Measurements from ENCODE around the gene ANO7.

Gene ANO7

DNA sequence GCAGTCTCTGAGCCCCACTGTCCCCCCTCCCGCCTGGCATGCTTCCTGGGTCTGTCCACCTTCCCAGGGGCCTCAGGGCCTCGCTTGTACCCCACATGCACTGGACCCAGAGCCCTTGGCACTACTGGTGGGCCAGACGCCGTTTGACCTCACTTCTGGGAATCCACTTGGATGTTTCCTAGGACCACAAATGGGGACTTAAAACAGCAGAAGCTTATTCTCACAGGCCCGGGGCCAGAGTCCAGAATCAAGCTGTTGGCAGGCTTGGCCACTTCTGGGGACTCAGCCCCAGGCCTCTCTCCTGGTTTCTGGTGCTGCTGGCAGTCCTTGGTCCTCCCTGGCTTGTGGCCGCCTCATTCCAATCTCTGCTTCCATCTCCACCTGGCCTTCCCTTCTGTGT is 19.6 kb downstream of the ANO7 start:
- no peak for DNase-seq (ENCODE audit: low read depth in 2 of 2)

DNA sequence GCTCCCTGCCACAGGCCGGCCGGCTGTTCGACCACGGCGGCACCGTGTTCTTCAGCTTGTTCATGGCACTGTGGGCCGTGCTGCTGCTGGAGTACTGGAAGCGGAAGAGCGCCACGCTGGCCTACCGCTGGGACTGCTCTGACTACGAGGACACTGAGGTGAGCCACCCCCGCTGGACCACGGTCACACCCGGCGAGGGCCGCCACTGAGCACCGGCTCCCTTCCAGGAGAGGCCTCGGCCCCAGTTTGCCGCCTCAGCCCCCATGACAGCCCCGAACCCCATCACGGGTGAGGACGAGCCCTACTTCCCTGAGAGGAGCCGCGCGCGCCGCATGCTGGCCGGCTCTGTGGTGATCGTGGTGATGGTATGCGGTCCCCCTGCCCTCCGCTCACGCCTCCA is 20.8 kb downstream of the ANO7 start:
- DNase-seq (ENCODE audit: low read depth in 2 of 2) = no peak

DNA sequence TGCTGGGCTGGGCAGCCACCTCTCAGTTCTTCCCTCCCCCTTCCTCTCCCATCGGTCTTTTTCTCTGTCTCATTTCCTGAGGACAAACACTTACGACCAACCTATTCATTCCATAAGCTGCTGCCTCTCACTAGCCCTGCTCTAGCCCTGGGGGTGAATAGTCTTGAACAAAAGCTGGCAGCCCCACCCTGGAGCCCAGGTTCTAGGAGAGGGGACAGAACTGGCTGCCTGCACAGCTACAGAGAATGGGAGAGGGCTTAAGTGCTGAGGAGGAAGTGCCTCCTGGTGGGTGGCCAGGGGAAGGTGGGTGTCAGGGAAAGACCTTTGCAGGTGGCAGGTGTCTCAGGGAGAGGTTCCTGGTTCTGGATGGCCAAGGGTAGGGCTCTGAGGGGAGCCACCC is 22.8 kb downstream of the ANO7 start:
- DNase-seq (ENCODE audit: low read depth in 2 of 2) = no peak

DNA sequence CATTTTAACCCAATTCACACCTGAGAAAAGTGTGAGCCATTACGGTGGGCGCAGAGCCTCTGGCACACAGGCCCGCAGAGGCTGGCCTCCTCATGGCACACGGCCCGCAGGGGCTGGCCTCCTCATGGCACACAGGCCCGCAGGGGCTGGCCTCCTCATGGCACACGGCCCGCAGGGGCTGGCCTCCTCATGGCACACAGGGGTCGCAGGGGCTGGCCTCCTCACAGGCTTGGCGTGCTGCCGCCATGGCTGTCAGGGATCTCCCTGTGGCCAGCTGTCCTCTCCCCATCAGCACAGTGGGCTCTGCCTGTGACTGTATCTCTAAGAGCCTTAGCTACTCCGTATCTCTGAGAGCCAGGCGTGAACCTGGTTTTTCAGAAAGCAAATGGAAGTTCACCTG is 24.6 kb downstream of the ANO7 start:
- no peak for DNase-seq (ENCODE audit: low read depth in 2 of 2)

DNA sequence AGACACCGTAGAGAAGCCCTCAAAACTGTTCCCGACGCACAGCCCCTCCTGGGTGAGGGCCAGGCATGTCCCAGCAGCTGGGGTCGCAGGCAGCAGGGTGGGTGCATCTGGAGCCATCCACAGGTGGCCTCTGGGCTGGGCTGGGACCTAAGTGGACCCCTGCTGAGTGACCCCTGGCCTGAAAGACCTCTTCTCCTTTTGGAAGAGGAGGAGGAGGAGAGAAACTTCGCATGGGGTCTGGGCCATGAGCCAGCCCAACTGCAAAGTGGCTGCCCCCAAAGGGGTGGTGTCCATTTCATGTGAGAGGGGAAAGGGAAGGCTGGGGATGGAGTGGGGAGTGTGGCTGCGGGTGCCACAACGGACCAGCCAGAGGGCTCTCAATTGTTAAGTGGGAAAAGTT is 25.1 kb downstream of the ANO7 start:
- no peak for DNase-seq (ENCODE audit: low read depth in 2 of 2)

DNA sequence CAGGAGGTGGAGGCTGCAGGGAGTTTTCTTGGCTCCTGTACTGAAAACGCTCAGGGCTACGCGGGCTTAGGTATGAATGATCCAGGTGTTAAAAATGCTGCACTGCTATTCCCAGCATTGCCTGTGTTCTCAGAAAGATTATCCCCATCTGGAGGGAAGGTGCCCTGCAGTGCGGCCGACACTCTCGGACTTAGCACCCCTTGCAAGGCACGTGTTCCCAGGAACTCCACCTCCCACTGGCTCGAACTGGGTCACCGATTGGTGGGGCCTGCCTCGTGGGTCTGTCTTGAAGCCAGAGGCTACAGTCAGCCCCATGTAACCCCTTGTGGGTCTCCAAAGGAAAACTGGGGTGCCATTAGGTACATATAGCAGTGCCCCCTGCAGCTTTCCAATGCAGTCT is 25.7 kb downstream of the ANO7 start:
- DNase-seq (ENCODE audit: low read depth in 2 of 2) = no peak

DNA sequence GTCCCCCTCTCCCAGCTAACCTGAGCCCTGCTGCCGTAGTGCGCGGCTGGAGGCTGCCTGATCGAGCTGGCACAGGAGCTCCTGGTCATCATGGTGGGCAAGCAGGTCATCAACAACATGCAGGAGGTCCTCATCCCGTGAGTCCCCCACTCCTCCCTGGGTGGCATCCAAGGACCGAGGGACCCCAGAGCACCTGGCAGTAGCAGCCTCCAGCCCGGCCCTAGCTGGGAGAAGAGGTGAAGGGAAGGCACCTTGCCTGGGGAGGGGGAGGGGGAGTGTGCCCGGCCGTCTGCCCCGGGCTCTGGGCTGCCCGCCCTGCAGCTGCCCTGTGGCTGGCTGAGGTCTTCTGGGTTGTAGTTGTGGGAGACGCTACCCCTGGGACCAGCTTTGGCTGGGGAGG is 26.3 kb downstream of the ANO7 start:
- DNase-seq (ENCODE audit: low read depth in 2 of 2) = no peak

DNA sequence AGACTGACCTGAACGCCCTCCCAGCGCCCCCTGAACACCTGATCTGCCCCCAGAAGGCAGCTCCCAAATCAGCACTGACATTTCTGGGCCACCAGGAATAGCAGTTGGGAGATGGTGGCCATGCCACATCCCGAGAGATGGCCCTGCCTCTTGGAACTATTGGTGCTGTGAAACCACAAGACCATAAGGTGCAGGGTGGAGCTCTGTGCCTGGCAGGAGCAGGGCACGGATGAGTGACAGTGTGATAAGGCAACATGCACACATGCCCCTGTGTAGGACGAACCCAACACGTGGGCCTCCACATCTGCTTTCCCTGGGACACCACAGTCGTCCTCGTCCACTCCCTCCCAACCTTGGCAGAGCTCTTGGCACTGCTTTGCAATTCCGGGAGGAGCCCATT is 26.9 kb downstream of the ANO7 start:
- no peak for DNase-seq (ENCODE audit: low read depth in 2 of 2)

DNA sequence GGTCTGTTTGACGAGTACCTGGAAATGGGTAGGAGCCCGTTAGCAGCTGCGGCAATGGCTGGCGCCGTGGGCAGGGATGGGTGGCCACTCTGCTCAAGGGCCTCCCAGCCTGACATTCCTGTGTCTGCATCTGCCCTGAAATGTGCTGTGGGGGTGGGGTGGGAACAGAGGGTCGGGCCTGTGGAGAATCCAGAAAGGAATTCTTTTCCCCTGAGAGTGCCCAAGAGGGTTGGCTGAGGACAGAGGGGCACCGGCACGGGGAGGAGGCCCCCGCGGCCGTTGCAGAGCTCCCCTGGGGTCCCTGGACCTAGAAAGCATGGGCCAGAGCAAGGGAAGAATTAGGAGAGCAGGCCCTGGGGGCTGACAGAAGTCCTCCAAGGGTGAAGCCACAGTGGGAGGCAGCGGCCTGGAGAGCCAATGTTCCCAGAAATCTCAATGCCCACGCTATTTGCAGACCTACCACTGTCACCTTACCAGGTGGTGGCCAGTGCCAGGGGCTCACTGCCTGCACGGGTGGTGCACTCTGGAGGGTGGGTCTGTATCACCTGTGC is 27.8 kb downstream of the ANO7 start:
- no peak for DNase-seq (ENCODE audit: low read depth in 2 of 2)

DNA sequence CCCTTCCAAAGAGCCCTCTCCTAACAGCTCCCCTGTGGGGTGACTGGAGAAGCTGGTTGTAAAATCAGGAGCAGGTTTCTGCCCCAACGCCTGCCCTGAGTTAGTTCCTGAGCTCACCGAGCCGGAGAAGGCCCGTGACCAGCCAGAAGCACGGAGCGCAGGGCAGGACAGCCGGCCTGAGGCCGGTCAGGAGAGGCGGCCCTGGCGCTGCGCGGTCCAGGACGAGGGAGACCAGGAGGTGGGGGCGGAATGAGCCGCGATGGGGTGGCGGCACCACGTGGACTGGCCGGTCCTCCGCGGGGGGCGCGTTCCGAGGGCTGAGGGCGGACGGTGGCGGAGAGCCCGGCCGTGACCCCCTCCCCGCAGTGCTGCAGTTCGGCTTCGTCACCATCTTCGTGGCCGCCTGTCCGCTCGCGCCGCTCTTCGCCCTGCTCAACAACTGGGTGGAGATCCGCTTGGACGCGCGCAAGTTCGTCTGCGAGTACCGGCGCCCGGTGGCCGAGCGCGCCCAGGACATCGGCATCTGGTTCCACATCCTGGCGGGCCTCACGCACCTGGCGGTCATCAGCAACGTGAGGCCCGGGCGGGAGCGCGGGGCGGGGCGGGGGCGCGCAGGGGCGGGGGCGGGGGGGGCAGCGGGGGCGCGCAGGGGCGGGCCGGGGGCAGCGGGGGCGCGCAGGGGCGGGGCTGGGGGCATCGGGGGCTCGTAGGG is 29.0 kb downstream of the ANO7 start:
- no peak for DNase-seq (ENCODE audit: low read depth in 2 of 2)

DNA sequence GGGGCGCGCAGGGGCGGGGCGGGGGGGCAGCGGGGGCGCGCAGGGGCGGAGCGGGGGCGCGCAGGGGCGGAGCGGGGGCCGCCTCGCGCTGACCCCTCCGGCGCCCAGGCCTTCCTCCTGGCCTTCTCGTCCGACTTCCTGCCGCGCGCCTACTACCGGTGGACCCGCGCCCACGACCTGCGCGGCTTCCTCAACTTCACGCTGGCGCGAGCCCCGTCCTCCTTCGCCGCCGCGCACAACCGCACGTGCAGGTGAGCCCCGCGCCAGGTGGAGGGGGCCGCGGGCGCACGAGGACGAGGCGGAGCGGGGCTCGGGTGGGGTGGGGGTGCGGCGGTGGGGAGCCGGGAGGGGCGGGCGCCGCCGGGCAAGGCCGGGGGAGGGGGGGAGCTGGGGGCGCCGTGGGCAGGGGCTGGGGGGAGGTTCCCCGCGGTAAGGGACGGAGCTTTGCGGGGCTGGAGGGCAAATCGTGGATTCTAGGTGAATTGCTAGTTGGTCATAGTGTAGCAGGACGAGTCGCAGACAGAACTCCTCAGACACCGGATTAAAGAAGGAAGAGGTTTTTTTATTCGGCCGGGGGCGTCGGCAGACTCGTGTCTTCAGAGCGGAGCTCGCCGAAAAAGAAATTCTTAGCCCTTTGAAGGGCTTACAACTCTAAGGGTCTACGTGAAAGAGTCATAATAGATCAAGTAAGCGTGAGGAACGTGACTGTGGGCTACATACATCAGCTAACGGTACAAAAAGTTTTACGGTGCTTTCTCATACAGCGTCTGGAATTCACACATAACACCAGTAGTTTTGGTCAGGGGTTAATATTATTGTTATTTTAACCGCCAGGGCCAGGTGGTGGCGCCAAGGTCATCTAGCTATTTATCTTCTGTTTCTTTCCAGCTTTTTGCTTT is 29.9 kb downstream of the ANO7 start:
- DNase-seq (ENCODE audit: low read depth in 2 of 2) = peak in 1 of 2 donors; percentile 18

DNA sequence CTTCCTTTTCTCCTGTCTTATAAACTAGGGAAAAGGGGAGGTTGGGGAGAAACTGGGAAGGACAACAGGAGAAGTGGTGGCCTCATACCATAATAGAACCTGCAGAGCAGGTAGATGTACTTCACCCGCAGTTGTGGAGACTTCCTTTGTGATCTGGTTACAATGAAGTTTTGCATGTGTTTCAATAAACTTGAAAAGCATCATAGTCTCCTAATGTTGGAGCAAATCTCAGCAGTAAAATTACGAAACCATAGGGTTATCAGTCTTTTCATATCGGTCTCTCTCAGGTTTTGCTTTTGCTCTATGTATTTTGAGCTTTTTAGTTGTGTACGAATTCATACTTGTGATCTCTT is 30.5 kb downstream of the ANO7 start:
- no peak for DNase-seq (ENCODE audit: low read depth in 2 of 2)

DNA sequence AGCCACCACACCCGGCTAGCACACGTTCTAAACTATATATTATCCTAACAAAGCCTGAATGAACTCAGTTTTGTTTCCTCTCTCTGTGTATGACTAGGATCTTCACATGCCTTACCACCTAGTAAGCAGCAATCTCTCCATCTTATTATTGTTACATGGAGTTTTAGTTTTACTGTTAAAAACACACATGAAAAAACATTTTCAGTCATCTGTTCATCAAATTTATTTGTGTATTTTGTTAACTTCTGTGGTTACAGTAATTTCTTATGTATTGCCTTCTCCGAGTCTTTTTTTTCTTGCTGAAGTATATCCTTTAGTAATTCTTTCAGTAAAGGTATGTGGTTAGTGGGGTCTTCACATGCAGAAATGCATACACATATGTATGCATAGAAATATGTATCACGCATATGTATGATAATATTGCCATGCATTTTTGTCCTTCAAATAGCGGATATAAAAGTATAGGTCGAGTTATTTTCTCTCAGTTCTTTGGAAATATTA is 31.4 kb downstream of the ANO7 start:
- no peak for DNase-seq (ENCODE audit: low read depth in 2 of 2)

DNA sequence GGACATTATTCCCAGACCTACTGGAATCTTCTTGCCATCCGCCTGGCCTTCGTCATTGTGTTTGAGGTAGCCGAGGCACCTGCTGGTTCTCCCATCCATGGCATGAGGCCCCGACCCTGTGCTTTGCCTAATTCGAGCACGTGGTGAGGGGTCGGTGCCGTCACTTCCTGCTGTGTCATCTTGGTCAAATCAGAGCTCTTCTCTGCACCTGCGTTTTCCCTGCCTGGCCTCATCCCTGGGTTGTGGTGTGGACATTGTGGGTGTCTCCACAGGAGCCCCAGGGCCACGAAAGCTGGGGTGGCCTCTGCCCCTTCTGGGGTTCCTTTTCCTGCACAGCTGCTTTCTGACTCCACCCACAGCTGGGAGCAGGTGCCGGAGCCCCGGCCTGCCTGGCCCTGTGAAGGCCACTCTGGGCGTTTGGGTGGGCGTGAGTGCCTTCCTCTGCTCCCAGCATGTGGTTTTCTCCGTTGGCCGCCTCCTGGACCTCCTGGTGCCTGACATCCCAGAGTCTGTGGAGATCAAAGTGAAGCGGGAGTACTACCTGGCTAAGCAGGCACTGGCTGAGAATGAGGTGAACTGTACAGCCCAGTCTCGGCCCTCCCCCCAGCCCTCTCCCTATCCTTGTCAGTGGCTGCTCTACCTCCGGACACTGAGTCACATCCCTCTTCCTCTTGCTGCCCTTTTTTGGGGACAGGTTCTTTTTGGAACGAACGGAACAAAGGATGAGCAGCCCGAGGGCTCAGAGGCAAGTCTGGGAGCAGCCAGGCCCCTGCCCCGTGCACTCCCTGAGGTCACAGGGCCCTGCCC is 34.9 kb downstream of the ANO7 start:
- DNase-seq (ENCODE audit: low read depth in 2 of 2) = no peak

DNA sequence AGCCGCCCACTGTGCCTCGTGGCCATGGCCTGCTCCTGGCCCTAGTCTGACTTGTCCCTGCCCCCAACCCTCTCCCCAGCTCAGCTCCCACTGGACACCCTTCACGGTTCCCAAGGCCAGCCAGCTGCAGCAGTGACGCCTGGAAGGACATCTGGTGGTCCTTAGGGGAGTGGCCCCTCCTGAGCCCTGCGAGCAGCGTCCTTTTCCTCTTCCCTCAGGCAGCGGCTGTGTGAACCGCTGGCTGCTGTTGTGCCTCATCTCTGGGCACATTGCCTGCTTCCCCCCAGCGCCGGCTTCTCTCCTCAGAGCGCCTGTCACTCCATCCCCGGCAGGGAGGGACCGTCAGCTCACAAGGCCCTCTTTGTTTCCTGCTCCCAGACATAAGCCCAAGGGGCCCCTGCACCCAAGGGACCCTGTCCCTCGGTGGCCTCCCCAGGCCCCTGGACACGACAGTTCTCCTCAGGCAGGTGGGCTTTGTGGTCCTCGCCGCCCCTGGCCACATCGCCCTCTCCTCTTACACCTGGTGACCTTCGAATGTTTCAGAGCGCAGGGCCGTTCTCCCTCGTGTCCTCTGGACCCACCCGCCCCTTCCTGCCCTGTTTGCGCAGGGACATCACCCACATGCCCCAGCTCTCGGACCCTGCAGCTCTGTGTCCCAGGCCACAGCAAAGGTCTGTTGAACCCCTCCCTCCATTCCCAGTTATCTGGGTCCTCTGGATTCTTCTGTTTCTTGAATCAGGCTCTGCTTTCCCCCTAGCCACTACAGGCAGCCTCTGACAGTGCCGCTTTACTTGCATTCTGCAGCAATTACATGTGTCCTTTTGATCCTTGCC is 35.8 kb downstream of the ANO7 start:
- DNase-seq (ENCODE audit: low read depth in 2 of 2) = no peak

DNA sequence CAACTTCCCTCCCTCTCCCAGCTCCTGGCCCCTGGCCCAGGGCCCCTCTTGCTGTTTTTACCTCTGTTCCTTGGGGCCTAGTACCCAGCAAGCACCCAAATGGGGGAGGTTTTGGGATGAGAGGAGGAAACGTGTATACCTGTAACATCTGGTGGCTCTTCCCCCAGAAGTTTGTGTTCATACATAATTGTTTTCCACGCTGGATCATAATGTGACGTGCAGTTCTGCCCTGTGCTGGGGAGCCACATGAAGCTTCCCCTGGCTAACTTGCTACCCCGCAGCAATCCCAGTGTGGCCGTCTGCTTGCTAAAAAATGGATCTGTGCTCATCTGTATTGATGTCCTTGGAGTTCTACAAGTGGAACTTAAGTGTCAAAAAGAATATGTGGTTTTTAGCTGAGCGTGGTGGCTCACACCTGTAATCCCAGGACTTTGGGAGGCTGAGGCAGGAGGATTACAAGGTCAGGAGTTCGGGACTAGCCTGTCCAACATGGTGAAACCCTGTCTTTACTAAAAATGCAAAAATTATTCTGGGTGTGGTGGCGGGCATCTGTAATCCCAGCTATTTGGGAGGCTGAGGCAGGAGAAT is 36.5 kb downstream of the ANO7 start:
- no peak for DNase-seq (ENCODE audit: low read depth in 2 of 2)

DNA sequence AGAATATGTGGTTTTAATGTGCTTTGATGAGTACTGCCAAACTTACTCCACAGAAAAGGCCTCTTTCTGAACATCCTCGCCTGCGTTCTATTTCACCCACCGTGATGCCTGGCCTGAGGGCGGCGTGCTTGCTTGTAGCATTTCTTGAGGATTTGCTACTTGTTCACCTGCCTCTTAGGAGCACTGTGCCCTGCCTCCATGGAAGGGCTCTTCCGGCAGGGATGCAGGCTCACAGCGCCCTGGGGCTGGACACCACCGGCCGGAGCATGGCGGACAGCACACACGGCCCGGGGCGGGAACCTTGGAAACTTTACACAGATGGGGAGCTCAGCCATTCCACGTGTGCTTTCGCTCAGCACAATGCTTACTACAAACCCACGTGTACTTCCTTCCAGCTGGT is 37.1 kb downstream of the ANO7 start:
- DNase-seq (ENCODE audit: low read depth in 2 of 2) = no peak

DNA sequence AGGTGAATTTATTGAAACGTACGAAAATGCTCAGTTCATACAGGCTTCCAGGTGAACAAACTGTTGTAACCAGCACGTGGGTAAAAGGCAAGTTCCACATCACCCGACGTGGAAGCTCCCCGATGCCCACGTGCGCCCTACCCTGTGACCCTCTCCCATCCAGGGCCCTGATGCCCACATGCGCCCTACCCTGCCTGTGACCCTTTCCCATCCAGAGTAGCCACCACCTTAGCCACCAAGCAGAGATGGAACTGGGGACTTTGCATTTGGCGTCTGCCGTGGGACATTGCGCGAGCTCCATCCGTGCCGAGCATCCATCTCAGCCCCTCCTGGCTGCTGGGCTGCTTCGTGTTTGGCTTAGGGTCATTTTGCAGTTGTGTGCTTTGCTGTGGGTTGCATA is 37.5 kb downstream of the ANO7 start:
- no peak for DNase-seq (ENCODE audit: low read depth in 2 of 2)

DNA sequence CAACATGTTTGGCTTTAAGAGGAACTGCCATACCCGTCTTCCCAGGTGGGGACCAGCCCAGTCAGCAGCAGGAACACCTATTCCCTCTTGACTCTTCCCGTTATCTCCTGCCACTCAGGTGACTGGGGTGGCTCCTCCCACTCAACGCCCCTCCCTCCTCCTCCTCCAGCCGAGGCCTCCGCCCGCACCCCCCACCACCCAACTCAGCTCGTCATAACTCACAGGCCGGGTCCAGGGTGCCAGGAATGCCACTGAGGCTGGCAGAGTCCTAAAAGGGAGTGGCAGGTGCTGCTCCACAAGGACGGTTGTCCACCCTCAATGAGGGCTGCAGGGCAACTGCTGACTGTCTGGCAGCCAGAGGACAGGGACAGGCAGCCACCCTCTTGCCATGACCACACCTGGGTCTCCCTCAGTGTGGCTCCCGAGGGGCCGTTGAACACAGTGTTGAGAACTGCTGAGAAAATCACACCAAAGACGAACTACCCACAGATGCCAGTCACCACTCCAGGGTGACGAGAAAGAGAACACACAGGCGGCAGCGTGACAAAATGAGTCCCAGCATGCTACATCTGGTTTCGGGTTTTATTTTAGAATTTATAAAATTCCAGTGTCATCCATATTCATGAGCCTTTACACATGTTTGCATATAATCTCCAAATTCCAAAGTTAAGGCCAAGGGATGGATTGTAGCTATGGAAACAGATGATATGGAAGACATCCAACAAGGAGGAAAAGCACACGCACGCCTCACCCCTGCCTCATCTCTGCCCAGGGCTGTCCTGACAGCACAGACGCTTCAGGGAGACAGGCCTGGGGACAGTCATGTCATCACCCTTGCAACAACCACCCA is 38.5 kb downstream of the ANO7 start:
- no peak for DNase-seq (ENCODE audit: low read depth in 2 of 2)

DNA sequence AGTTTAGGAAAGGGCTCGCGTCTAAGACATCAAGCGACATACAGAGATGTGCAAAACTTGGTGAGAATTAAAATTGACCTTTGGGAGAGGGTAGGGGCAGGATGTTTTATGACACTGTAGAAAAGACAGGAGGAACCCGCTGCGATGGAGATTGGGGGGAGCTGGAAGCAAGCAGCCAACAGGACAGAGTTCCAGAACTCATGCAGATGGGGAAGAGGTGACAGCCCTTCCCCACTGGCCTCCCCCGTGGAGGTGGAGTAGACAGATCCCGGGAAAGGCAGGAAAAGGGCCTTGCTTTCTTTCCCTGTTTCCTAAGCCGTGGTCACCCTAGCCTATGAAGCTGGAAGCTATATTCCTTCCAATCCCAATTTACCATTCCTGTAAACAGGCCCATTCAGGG is 39.1 kb downstream of the ANO7 start:
- DNase-seq (ENCODE audit: low read depth in 2 of 2) = no peak

Data from stimulated activated CD4-positive, alpha-beta T cell treated with anti-CD3 and anti-CD28 coated beads, Interleukin-15, amount 100 ng/mL, for 48 hours (primary cell).